Activated CD8-positive, alpha-beta memory T cell treated with anti-CD3 and anti-CD28 coated beads for 24 hours (primary cell): ENCODE measurements around the gene FHIT.
"Not testable (repeated sequence)": the region's sequence is repeated elsewhere in the genome, so short reads cannot be mapped to it uniquely, and the experiment has no call there.

Source experiments
- DNase-seq: peaks from one replicate; pipeline ENCODE4 v3.0.0-alpha.2; 2020

The FHIT gene

DNA sequence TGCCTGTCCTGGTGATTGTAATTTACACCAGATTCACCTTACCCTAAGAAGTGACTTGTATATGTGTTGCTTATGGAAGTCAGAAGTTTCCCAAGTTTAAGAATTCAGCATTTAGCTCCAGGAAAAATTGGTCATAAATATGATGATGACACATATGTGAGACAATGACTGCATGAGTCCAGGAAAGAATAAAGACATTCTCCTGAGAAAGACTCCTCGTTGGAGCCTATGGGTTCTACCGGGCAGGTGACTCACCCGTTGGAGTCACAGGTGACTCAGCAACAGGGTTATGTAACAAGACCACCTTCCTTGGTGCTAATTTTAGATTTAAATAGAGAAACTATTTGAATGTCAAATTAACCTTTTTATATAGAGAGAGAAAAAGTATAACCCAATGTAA is 662.4 kb downstream of the FHIT start:
- no peak for DNase-seq

DNA sequence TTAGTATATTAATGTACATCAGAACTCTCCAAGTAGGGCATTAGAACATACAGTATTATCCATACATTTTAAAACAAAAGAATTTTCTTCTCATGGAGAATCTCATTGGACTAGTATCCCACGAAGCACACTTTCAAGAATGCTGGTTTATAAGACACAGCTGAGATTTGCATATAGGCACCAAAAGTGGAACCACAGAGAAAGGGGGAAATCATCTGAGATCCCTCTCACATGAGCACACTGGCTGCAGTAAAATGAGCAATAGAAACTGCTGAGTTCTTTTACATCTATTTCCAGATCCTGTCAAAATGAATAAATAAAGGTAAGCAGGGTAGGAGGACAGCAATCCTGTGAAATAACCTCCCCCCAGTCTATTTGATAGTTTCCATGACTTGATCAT is 665.3 kb downstream of the FHIT start:
- no peak for DNase-seq

DNA sequence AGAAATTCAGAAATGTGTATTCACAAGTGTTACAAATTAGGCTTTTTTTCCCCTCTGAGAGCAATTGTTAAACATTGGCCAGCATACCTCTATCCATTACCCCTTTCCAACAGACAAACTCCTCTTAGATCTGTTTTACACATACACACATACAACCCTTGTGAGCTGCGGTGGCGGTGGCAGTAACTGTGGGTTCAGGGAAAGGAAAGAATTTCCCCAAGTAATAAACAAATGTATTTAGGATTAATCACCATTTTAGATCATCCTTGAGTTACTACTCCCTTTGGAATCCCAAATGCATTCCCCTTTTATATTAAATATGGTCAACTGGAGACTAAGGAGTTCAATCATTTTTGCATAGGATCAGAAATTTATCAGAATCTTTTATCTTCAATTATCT is 667.0 kb downstream of the FHIT start:
- DNase-seq = no peak

DNA sequence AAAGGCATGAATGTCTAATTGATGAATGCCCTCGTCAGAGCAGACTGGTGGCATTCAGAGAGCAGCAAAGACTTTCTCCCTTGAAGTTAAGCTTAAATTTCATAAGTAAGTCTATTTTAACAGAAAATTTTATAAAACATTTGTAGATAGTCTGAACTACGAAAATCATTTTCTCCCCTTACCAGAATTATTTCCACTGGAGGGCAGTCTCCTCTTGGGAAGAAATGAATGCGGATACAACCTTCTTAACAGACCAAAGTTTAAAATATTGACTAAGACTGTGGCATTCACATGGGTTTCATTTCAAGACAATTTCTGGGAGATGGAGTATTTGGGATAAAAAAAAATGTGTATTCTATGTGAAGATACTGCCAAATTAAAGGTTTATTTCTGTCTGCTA is 669.0 kb downstream of the FHIT start:
- DNase-seq = no peak

DNA sequence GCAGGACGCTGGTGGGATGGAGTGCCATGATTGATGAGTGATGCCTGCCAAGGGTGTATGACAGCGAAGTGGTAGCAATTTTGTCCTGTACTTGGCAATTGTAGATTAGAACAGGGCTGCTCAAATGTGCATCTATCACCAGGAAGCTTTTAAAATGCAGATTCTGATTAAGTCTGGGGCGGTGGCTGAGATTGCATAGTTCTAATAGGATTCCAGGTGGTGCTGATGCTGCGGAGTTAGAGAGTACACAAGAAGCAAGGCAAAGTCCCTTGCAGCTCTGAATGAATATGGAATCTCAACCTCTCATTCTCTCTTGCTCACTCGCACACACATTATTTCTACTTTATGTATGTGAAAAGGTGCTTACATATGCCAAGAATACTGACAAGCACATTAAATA is 670.4 kb downstream of the FHIT start:
- no peak for DNase-seq

DNA sequence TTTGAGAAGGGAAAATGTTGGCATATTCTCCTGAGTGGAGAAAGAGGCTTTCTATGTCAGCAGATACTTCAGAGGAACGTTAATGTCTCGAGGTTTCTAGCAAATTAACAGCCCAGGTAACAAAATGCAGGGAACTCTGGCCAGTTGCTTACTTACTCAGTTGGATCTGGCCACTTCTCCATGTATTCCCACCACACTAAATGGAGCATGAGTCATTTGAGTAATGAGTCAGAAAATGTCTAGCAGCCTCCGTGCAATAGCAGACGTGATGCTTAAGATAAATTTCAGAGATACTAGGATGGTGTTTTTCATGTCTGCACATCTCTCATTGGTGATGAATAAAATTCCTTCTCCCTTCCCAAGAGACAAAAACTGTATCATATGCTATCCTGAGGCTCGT is 671.5 kb downstream of the FHIT start:
- no peak for DNase-seq

DNA sequence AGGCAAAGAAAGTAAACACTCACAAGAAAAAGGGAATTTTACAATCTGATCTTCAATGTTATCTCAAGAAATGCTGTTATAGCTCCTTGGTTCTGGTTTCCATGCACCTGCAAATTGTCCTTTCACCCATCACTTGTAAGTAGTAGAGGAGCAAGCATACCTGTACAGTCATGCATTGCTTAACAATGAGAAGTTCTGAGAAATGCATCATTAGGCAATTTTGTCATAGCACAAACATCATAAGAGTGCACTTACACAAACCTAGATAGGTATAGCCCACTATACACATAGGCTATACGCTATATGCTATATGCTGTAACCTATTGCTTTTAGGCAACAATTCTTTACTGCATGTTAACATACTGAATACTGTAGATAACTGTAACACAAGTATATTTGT is 672.3 kb downstream of the FHIT start:
- DNase-seq = no peak

DNA sequence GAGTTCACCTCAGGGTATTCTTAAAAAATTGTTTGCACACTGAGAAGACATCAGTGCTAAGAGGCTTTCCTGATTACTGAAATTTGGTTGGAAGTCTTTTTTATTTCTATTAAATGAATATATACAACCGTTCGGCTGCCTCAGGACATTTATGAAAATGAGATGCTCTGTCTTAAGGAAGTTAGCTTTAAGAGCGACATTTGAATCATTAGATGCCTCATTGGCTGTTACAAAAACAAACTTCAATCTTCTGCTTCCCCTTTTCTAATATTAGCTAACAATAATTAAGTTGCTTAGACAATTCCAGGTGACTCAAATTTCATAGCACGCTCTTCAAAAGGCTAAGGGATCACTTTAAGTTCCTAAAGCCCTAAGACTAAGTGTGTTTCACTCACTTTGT is 673.7 kb downstream of the FHIT start:
- DNase-seq = no peak

DNA sequence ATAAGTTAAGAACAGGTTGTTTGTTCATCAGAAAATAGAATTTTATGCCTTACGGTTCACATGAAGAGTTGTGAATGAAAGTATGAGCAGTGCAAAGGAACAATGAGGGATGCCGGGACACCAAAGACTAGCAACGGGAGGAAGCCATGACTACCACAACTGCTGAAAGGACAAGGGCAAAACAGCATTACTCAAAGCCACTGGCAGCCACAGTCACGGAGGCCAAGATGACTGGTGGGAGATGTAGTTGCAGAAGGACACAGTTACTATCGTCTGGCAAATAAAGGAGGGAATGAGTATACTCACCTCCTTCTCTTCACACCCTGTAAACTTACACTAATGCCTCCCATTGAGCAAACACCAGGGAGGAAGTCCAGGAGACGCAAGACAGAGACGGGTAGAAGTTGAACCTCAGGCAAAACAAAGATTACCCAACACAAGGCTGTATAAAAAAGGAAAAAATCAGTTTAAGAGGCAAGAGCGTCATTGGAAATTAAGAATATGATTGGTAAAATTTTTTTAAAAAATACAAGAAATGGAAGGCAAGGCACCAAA is 675.5 kb downstream of the FHIT start:
- DNase-seq = no peak

DNA sequence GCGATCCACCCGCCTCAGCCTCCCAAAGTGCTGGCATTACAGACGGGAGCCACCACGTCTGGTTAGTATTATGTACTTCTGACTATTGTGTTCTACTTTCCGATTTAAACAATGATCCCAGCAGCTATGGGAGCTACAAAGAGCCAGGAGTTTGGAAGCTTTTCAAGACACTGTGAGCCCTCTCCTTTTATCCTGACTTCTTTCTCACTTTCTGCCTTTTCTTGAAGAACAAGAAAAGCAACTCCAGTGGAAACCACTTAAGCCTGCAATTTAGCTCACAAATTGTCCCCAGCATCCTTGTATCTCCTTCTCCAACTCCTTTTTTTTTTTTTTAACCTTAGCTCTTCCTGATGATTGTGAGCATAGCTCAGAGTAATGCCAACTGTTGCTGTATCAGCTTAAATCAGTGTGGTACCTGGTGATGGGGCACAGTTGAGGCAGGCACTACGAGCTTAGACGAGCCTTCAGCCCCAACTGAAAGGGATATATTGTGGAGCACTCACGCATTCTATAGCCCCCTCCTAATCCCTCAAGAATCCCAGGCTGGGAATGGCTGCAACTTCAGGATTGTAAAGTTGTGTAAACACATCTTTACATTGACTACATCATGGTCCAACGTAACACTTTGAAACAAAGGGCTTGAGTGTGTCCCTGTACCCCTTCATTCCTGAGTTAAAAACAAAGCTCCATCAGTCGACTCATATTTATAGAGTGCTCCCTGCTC is 677.0 kb downstream of the FHIT start:
- no peak for DNase-seq

DNA sequence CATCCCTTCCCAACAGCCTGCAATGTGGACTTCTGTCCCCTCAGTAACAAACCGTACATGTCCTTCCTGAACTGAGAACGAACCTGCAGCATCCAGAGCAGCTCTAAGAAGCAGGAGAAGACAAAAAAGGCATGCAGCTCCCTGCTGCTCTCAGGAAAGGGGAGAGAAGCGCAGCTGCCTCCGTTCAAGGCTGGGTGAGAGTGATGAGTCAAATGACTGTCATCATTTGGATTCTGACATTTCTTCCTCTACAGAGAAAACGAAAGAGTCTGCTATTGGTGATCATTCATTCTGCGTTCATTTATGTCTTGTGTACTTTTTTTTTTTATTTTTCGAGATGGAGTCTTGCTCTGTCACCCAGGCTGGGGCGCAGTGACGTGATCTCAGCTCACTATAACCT is 677.8 kb downstream of the FHIT start:
- no peak for DNase-seq

DNA sequence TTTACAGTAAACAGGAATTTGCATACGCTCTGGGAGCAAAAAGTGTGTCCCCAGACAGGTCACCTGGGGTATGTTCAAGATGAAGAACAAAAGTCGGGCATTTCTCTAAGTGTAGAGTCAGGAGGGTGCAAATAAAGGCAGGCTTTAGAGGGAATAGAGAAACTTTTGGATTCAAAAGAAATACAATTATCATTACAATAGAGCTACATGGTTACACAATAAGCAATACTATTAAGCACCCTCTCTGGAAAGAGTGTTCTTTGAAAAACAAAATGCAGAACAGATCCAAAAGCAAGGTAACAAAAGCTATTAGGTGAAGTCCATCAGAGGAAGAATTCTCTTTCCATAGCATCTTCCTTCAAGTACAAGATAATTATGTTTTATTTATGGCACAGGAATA is 679.7 kb downstream of the FHIT start:
- no peak for DNase-seq

DNA sequence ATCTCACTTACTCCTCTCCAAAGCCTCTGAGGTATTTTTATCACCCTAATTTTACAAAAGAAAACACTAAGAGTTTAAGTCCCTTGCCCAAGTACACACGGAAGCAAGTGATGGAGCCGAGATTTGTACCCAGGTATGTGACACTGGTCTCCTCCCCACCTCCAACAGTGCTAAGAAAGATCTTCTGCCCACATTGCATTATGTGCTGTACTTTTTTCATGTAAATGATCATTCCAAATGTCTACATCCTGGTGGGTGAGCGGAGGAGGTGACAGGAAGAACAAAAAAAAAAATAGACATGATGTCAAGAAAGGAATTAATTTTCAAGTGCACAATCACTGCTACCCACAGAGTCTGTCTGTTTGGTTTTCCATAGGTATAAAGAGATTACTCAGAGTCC is 694.1 kb downstream of the FHIT start:
- no peak for DNase-seq

DNA sequence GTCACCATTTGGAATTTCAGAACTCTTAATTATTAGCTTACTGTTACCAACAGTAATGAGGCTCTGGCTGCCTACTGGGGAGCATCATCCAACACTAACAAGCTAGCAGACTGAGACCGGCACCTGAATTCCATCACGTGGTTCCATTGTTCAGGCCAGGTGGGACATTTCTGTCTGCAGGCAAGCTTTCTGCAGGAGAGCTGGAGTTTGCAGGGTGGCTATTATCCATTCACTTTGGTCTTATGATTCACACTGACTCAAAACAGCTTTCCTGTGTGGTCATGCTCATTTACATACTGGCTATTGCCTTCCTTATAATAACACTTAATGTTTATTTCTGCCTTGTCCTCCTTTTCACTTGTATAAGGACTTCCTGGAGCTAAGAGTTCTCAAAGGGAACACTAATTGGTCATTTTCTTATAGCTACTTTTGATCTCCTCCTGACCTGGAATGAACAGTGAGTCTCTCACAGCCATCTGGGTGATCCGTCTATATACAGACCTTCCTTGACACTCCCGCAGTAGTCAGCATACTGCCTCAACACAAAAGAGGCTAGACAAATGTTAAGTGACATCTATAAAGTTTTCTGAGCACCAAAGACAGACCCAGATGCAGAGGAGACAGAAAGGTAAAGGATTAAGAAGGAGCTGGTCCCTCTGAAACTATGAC is 695.4 kb downstream of the FHIT start:
- no peak for DNase-seq

DNA sequence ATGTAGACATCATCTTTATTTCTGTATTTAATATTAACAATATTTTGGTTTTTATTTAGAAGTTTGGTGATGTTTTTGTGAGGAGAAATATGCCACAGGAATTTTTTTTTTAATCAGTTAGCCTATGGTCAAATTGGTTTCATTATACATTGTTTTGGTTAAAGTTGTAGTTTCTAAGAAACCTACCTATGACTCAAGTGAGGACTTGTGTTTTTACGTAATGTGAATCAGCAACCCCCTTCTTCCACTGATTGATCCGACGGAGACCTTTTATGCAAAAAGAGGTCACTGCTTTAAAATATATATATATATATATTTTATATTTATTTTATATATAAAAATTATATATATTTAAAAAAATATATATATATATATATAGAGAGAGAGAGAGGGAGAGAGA is 698.1 kb downstream of the FHIT start:
- no peak for DNase-seq

DNA sequence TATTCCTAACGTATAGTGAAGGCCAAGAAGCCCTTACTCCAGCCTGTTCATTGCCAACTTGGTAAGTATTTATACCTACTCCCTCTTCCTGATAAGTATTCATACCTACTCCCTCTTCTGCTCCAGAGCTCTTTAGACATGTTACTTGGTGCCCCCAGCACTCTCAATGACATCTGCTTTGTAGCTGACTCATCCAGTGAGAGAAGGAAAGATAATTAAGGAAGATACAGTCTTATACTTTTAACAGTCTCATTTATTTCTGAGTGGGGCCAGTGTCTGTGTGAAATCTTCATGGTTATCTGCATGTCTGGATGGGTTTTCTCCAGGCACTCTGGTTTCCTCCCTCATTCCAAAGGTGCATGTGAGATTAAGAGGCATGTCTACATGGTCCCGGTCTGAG is 698.7 kb downstream of the FHIT start:
- no peak for DNase-seq

DNA sequence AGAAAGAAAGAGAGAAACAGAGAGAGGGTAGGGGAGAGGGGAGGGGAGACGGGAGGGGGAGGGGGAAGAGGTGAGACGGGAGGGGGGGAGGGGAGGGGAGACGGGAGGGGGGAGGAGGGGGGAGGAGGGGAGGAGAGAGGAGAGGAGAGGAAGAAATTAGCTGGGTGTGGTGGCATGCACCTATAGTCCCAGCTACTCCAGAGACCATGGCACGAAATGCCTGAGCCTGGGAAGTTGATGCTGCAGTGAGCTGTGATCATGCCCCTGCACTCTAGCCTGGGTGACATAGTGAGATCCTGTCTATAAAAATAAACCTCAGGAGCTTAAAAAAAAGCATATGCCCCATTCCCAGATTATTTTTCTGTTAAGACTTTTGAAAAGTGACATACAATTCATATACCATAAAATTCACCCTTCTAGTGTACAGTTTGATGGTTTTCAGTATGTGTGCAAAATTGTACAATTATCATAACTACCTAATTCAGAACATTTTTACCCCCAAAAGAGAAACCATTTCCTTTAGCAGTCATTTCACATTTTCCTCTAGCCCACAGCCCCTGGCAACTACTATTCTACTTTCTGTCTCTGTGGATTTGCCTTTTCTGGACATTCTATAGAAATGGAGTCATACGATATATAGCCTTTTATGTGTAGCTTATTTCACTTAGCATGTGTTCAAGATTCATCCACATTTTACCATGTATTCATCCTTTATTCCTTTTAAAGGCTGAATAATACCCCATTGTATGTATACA is 699.6 kb downstream of the FHIT start:
- DNase-seq = no peak

DNA sequence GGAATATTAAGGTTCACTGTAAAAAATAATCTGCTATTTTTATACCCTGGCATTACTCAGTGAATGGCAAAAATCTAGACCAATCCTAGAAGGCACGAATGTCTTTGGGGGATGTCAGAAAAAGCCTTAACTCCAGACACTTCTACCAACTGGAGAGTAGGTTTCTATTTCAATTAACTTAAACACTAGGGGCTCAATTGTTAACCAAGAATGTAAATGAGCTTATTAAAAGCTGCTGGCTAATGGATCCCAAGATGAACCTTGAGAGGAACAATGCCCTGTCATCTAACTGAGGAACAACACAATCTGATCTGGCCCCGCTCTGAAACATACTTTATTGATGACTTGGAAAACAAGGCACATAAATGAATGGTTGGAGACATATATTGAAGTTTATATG is 701.4 kb downstream of the FHIT start:
- no peak for DNase-seq

DNA sequence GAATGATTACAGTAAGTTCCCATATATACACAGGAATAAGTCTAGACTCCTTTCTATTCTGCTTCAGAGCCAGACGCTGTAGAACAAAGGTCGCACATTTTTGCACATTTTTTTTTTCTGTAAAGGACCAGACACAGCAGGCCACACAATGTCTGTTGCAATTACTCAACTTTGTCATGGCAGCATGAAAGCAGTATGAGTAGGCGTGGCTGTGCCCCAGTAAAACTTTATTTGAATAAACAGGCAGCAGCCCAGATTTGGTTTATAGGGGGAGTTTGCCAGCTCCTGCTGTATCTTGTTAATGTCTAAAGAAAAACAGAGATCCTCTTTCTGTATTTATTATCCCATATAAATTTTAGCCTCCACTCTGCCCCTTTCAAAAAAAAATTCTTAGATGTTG is 708.3 kb downstream of the FHIT start:
- no peak for DNase-seq

DNA sequence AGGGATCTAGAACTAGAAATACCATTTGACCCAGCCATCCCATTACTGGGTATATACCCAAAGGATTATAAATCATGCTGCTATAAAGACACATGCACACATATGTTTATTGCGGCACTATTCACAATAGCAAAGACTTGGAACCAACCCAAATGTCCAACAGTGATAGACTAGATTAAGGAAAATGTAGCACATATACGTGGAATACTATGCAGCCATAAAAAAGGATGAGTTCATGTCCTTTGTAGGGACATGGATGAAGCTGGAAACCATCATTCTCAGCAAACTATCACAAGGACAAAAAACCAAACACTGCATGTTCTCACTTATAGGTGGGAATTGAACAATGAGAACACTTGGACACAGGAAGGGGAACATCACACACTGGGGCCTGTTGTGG is 711.9 kb downstream of the FHIT start:
- not testable (repeated sequence) for DNase-seq

DNA sequence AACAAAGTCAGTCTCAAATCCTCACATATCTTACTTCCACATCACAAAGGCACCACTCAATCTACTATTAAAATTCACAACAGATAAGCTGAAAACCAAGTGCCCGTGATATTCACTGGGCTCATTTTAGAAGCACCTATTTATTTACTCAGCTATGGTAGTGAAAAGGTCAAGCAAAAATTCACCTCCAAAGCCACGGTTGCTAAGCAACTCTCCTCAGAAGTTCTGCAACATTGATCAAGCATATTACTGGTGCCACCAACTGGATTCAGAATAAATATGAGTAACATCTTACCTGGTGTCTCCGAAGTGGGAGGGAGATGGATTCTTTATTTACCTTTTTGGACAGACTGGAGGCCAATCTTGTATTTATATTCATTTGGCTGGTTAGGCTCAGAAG is 714.8 kb downstream of the FHIT start:
- no peak for DNase-seq

DNA sequence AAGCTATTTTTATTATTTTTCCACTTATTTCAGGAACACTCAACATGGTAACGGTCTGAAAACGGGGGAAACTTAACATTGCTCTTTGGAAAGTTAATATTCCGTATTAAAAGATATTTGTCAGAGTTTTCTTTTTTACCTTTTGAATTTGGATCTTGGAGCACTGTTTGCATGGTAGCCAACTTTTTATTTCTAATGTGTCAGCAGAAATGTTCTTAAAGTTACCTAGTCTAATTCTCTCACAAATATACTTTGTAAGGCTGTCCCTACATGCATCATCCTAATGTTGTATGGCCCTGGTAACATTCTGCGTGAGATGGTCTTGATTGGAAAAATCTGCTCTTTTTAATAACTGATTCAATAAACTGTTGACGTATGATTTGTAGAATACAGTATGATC is 719.5 kb downstream of the FHIT start:
- DNase-seq = no peak

DNA sequence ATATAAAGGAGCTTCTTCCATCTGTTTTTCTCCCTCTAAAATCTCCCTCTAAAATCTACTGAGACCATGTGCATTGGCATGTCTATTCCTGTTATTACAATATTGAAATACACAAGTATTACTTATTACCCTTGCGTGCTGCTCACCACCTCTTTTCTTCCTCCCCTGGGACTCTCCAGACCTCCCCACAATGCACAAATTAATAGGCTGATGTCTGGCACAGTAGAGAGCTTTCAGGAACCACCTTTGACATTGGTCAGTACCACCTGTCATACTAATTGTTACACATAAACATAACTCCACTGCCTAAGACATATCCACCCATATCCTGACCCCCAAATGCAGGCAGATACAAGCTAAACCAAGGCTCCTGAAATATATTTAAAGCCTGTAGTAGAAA is 722.6 kb downstream of the FHIT start:
- DNase-seq = no peak

DNA sequence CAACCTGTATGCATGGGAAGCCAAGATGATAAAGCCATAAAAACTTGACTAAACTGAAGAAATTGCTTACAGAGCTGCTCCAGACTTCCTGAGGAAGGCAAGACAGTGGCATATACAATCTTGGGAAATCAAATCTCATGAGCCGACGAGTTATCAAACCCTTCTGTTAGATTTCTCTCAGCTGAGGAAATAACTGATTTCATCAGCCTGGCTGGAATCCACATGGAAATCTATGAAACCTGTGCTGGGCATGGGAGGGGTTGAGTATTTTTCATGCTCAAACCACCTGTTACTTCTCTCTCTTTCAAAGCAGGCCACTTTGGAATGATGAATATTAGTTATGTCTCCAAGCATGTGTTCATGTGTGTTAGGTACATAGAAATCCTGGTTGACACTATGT is 727.7 kb downstream of the FHIT start:
- DNase-seq = no peak
